Fibroblast of lung (primary cell): ENCODE measurements around the gene AMMECR1. TPM values are rescaled to one million over a fixed set of nuclear protein-coding genes. Genes with fewer than 3 reads are reported as not detected.
A peak's percentile ranks its signal among the peaks of the same experiment; 100 is the strongest.

Source experiments
- DNase-seq, 2 donors: peaks; one replicate each; pipeline versions ENCODE4 v3.0.0 to v3.0.0-alpha.2; 2010; ENCODE audit warnings: low read depth in 2 of 2
- H2AFZ ChIP-seq: 2 replicates; pipeline ENCODE4 v1.5.1; 2012; ENCODE audit warnings: low read length, control low read depth, inconsistent platforms
- H3K27ac ChIP-seq: 2 replicates; pipeline ENCODE4 v1.5.1; 2011; ENCODE audit warnings: low read length, control low read depth; ENCODE audit not compliant: insufficient read depth
- H3K27me3 ChIP-seq: 2 replicates; pipeline ENCODE4 v1.5.1; 2011; ENCODE audit warnings: mild to moderate bottlenecking, low read length; ENCODE audit not compliant: control insufficient read depth, insufficient read depth
- H3K36me3 ChIP-seq: 2 replicates; pipeline ENCODE4 v1.5.1; 2011; ENCODE audit warnings: low read length; ENCODE audit not compliant: control insufficient read depth, insufficient read depth
- H3K4me1 ChIP-seq: 2 replicates; pipeline ENCODE4 v1.5.1; 2011; ENCODE audit warnings: low read length; ENCODE audit not compliant: control insufficient read depth, insufficient read depth; ENCODE audit errors: extremely low read depth
- H3K4me2 ChIP-seq: 2 replicates; pipeline ENCODE4 v1.5.1; 2011; ENCODE audit warnings: low read length, control low read depth; ENCODE audit not compliant: insufficient read depth; ENCODE audit errors: extremely low read depth
- H3K4me3 ChIP-seq, 4 experiments: fragments of 200-600 bp in 1 of 4; sonication (generic) in 1 of 4; replicated peaks in 1 of 4; 2 replicates each; pipeline ENCODE4 v1.5.1; 2011 to 2016; ENCODE audit warnings: low read length in 4 of 4, low read depth in 3 of 4, mild to moderate bottlenecking in 3 of 4, control low read depth in 2 of 4, inconsistent platforms in 1 of 4, mixed read lengths in 1 of 4; ENCODE audit not compliant: insufficient read depth in 1 of 4; ENCODE audit errors: control extremely low read depth in 1 of 4
- H3K79me2 ChIP-seq: 2 replicates; pipeline ENCODE4 v1.5.1; 2012; ENCODE audit warnings: mild to moderate bottlenecking, low read length, inconsistent platforms; ENCODE audit not compliant: control insufficient read depth, insufficient read depth
- H3K9ac ChIP-seq: 2 replicates; pipeline ENCODE4 v1.5.1; 2011; ENCODE audit warnings: mild to moderate bottlenecking, low read length, control low read depth; ENCODE audit not compliant: insufficient read depth
- H3K9me3 ChIP-seq: 2 replicates; pipeline ENCODE4 v1.5.1; 2012; ENCODE audit warnings: low read depth, low read length; ENCODE audit not compliant: control insufficient read depth, insufficient read depth
- H4K20me1 ChIP-seq: 2 replicates; pipeline ENCODE4 v1.5.1; 2011; ENCODE audit warnings: low read length; ENCODE audit not compliant: control insufficient read depth, insufficient read depth; ENCODE audit errors: extremely low read depth
- EZH2 ChIP-seq: IDR thresholded peaks from 2 replicates; pipeline ENCODE4 v1.5.1; 2012; ENCODE audit warnings: low read length, control low read depth, mild to moderate bottlenecking; ENCODE audit errors: missing control alignments
- polyA plus RNA-seq, 2 donors: library from polyadenylated mRNA; depleted of rRNA in 1 of 2; stranded (reverse) in 1 of 2; unstranded in 1 of 2; fragments of >200 nt; gene quantifications; 2 replicates each; pipeline ENCODE4 v1.2.1, GENCODE V29; 2011 to 2012; ENCODE audit warnings: missing spikeins in 1 of 2
- total RNA-seq: library from RNA; depleted of rRNA; stranded (reverse); fragments of >200 nt; gene quantifications from 2 replicates; pipeline ENCODE4 v1.2.1, GENCODE V29; 2014
- TF ChIP-seq, protein P1 (sequence below), 2 donors: IDR thresholded peaks in 1 of 2; conservative IDR thresholded peaks in 1 of 2; 1 replicate in 1 of 2; 2 replicates in 1 of 2; pipeline ENCODE4 v1.5.1; 2011 to 2012; ENCODE audit warnings: low read length in 2 of 2, control low read depth in 1 of 2, inconsistent platforms in 1 of 2, low read depth in 1 of 2, mild to moderate bottlenecking in 1 of 2

The AMMECR1 gene
- total and polyA plus RNA-seq, 2 donors (not counting 1 experiment from before 2014, with no cell fraction given): 7.6 to 9.2 TPM

DNA sequence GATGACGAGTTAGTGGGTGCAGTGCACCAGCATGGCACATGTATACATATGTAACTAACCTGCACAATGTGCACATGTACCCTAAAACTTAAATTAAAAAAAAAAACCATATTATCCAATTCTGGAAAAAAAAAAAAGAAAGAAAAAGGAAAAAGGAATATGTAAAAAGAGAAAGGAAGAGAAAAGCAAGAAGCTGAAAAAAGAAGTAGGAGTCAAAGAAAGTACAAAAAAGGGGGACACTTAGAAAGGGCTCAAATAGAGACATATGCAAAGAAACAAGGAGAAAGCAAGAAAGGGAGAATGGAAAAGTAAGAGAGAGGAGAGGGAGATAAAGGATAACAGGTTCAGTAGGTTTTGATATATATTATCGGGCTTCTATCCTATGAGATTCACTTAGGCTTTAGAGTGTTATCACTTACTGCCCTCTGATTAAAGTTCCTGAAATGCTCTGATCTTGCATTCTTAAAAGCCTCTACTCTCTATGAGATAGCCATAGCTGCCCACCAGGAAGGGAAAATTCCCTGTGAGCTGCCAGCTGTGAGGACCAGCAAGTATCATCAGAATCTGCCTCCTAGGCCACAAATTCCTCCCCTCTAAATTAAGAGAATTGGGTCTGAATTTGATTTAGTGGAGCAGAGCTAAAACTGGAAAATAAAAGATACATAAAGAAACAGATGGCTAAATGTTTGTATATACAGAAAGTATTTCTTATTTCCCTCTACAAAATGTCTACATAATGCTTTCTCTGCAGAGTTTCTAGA is 95.2 kb downstream of the AMMECR1 start:
- Histone ChIP-seq H4K20me1 (no peaks in the 10 kb centered on the region), H3K27ac (no peak overlapping the region), H3K27me3 (no peaks in the 10 kb centered on the region), H2AFZ (no peak overlapping the region), H3K9ac (no peak overlapping the region), H3K4me3 (no peak overlapping the region), H3K36me3 (no peaks in the 10 kb centered on the region), H3K9me3 (no peaks in the 10 kb centered on the region), H3K4me2 (no peak overlapping the region), H3K79me2 (no peaks in the 10 kb centered on the region), H3K4me1 (no peaks in the 10 kb centered on the region)
- no peak for DNase-seq
- TF ChIP-seq, protein P1, sequence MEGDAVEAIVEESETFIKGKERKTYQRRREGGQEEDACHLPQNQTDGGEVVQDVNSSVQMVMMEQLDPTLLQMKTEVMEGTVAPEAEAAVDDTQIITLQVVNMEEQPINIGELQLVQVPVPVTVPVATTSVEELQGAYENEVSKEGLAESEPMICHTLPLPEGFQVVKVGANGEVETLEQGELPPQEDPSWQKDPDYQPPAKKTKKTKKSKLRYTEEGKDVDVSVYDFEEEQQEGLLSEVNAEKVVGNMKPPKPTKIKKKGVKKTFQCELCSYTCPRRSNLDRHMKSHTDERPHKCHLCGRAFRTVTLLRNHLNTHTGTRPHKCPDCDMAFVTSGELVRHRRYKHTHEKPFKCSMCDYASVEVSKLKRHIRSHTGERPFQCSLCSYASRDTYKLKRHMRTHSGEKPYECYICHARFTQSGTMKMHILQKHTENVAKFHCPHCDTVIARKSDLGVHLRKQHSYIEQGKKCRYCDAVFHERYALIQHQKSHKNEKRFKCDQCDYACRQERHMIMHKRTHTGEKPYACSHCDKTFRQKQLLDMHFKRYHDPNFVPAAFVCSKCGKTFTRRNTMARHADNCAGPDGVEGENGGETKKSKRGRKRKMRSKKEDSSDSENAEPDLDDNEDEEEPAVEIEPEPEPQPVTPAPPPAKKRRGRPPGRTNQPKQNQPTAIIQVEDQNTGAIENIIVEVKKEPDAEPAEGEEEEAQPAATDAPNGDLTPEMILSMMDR (conservative IDR thresholded peaks at IDR 0.05 in 1 of 2, IDR thresholded peaks at IDR 0.05 in 1 of 2; ENCODE audit: low read depth in 1 of 2, low read length in 2 of 2): no peak
- TF ChIP-seq EZH2: no peak

DNA sequence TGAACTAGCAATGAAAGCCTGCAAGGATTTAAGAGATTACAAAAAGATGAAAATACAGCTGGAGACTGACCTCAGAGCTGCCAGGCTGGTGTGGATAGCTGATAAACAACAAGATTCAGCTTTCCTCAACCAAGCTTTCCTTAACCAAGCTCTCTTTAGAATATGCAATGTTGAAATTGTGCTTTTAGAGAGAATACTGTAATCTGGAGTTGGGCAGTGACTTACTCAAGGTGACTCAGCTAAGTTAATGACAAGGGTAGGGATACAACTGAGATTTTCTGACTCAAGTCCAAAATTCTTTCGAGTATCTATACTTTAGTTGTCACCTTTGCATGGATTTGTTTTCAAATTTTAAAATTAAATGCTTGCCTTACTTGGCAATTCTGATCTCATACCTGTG is 98.0 kb downstream of the AMMECR1 start:
- no peak overlapping the region for H3K27ac ChIP-seq
- DNase-seq: peak; percentile 56 to 59
- H2AFZ ChIP-seq: no peak overlapping the region
- no peak overlapping the region for H3K4me2 ChIP-seq
- no peaks in the 10 kb centered on the region for H3K4me1 ChIP-seq
- no peak overlapping the region for H3K9ac ChIP-seq
- H3K27me3 ChIP-seq: no peaks in the 10 kb centered on the region
- no peaks in the 10 kb centered on the region for H3K36me3 ChIP-seq
- H3K79me2 ChIP-seq: no peaks in the 10 kb centered on the region
- no peaks in the 10 kb centered on the region for H3K9me3 ChIP-seq
- H4K20me1 ChIP-seq: no peaks in the 10 kb centered on the region
- TF ChIP-seq EZH2: no peak
- TF ChIP-seq, protein P1 (conservative IDR thresholded peaks at IDR 0.05 in 1 of 2, IDR thresholded peaks at IDR 0.05 in 1 of 2; ENCODE audit: low read depth in 1 of 2, low read length in 2 of 2): no peak
- H3K4me3 ChIP-seq: no peak overlapping the region

DNA sequence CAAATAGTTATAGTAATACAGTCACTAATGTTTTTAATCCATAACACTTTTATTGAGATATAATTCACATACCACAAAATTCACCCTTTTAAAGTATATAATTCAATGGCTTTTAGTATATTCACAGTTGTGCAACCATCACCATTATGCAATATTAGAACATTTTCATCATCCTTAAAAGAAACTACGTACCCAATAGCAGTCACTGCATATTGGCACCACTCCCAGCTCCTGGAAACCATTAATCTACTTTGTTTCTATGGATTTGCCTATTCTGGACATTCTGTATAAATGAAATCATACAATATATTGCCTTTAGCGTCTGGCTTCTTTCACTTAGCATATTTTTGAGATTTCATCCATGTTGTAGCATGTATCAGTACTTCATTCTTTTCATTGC is 99.3 kb downstream of the AMMECR1 start:
- TF ChIP-seq, protein P1 (conservative IDR thresholded peaks at IDR 0.05 in 1 of 2, IDR thresholded peaks at IDR 0.05 in 1 of 2; ENCODE audit: low read depth in 1 of 2, low read length in 2 of 2): no peak
- no peak for TF ChIP-seq EZH2
- H4K20me1 ChIP-seq: no peaks in the 10 kb centered on the region
- no peaks in the 10 kb centered on the region for H3K27me3 ChIP-seq
- H3K9ac ChIP-seq: no peak overlapping the region
- no peaks in the 10 kb centered on the region for H3K36me3 ChIP-seq
- no peaks in the 10 kb centered on the region for H3K79me2 ChIP-seq
- H3K4me2 ChIP-seq: no peak overlapping the region
- H3K4me3 ChIP-seq: no peak overlapping the region
- H3K4me1 ChIP-seq: no peaks in the 10 kb centered on the region
- DNase-seq: peak in 1 of 2 donors; percentile 96
- no peak overlapping the region for H2AFZ ChIP-seq
- H3K27ac ChIP-seq: no peak overlapping the region
- no peaks in the 10 kb centered on the region for H3K9me3 ChIP-seq
